HL-60 (cell line): Measurements from ENCODE around the gene RBMS3.

Experiments
- GABPA ChIP-seq: IDR thresholded peaks from 2 replicates; pipeline ENCODE4 v1.6.1; 2012; ENCODE audit warnings: low read depth
- POLR2AphosphoS5 ChIP-seq: IDR thresholded peaks from 2 replicates; pipeline ENCODE4 v1.6.1; 2012; ENCODE audit warnings: low read depth
- SPI1 ChIP-seq: IDR thresholded peaks from 2 replicates; pipeline ENCODE4 v1.6.1; 2012; ENCODE audit warnings: low read depth, mild to moderate bottlenecking, borderline replicate concordance
- TF ChIP-seq, protein P1 (sequence below): IDR thresholded peaks from 2 replicates; pipeline ENCODE4 v1.6.1; 2012; ENCODE audit warnings: low read depth; ENCODE audit not compliant: insufficient replicate concordance
- TF ChIP-seq, protein P2 (sequence below): IDR thresholded peaks from one replicate; pipeline ENCODE4 v1.5.1; 2011; ENCODE audit warnings: low read length, control low read depth, inconsistent platforms; ENCODE audit not compliant: insufficient read depth

DNA sequence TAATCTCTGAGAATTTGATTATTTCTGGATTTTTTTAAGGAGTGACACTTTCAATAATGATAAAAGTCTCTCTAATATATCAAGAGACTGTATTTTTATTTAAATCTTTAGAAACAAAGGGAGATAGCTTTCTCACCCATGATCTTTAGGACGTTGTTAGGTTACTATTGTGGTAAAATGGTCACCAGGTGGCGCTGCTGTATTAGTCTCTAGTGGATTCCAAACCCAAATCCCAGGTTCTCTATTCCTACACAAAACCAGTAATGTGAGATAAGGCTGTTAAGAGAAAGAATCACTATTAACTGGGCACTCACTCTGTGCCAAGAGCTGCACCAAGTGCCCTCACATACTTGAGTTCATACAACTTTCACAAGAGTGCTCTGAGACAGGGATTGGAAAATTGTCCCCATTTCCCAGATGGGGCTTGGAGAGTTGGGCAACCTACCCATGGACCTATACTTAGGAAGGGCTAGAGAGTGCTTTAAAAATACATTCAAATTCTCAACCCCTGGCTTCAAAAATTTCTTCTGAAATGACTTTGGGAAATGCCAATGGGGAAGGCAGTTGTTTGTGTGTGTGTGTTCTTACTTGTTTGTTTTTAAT lies 732.2 kb downstream of the RBMS3 start:
- TF ChIP-seq, protein P1, sequence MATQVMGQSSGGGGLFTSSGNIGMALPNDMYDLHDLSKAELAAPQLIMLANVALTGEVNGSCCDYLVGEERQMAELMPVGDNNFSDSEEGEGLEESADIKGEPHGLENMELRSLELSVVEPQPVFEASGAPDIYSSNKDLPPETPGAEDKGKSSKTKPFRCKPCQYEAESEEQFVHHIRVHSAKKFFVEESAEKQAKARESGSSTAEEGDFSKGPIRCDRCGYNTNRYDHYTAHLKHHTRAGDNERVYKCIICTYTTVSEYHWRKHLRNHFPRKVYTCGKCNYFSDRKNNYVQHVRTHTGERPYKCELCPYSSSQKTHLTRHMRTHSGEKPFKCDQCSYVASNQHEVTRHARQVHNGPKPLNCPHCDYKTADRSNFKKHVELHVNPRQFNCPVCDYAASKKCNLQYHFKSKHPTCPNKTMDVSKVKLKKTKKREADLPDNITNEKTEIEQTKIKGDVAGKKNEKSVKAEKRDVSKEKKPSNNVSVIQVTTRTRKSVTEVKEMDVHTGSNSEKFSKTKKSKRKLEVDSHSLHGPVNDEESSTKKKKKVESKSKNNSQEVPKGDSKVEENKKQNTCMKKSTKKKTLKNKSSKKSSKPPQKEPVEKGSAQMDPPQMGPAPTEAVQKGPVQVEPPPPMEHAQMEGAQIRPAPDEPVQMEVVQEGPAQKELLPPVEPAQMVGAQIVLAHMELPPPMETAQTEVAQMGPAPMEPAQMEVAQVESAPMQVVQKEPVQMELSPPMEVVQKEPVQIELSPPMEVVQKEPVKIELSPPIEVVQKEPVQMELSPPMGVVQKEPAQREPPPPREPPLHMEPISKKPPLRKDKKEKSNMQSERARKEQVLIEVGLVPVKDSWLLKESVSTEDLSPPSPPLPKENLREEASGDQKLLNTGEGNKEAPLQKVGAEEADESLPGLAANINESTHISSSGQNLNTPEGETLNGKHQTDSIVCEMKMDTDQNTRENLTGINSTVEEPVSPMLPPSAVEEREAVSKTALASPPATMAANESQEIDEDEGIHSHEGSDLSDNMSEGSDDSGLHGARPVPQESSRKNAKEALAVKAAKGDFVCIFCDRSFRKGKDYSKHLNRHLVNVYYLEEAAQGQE = no peak
- TF ChIP-seq, protein P2, sequence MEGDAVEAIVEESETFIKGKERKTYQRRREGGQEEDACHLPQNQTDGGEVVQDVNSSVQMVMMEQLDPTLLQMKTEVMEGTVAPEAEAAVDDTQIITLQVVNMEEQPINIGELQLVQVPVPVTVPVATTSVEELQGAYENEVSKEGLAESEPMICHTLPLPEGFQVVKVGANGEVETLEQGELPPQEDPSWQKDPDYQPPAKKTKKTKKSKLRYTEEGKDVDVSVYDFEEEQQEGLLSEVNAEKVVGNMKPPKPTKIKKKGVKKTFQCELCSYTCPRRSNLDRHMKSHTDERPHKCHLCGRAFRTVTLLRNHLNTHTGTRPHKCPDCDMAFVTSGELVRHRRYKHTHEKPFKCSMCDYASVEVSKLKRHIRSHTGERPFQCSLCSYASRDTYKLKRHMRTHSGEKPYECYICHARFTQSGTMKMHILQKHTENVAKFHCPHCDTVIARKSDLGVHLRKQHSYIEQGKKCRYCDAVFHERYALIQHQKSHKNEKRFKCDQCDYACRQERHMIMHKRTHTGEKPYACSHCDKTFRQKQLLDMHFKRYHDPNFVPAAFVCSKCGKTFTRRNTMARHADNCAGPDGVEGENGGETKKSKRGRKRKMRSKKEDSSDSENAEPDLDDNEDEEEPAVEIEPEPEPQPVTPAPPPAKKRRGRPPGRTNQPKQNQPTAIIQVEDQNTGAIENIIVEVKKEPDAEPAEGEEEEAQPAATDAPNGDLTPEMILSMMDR = peak; percentile 21
- TF ChIP-seq POLR2AphosphoS5 (no peak), GABPA (no peak), SPI1 (no peak)
